Smooth muscle cell of bladder (primary cell): ENCODE results near the gene RBM48. TPM values are rescaled to one million over a fixed set of nuclear protein-coding genes. Genes with fewer than 3 reads are reported as not detected.

Experiments used
- total RNA-seq: library from RNA; depleted of rRNA; stranded (reverse); fragments of >200 nt; gene quantifications from 2 replicates; pipeline ENCODE4 v1.2.3, GENCODE V29; 2014

Gene RBM48
- total RNA-seq: 6.5 and 8.2 TPM in 2 replicates

DNA sequence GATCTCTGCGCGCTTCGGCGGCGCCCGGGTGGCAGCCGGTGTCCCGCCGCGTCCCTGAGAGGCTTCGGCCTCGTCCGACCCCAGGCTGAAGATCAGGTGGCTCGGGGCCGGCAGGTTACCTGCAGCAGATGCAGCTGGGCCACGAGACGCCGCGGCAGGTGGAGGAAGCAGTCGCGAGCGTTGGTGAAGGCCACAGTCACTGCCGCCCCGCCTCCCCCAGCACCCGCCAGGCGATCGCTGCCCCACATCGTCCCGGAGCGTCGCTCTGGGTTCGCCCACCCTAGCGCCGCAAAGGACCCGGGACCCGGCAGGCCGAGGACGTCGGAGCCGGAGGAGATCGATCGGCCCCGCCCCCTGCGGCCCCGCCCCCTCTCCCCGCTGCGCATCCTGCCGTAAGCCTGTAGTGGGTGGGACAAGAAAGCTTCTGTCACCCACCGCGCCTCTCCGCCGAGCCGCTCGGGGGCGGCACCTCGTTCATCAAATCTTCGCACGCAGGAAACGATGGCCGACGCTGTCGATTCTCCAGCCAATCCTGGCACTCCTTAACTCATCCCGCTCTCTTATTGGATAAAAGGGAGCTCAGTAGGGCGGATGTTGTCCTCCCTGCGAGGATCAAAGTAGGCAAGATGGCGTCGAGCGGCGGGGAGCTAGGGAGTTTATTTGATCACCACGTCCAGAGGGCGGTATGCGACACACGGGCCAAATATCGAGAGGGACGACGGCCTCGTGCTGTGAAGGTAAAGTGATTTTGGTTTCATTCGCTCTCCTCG, at the start of gene RBM48, which contains the start of gene PEX1:
Gene RBM48 (plus strand): TSS at position 608 of the 770 bp plus-strand sequence. CDS start 19 bp downstream, at position 627.
Gene PEX1 (minus strand): TSS at position 333 of the 770 bp plus-strand sequence. CDS start 85 bp downstream, at position 248.

Other genes with a start within 250 kb of the RBM48 start
- 20.3 and 24.5 TPM in 2 replicates for gene GATAD1, start 81.3 kb upstream of the RBM48 start, total RNA-seq
- 0.09 TPM in 1 of 2 replicates, not detected in the other for gene ERVW-1, start 50.8 kb upstream of the RBM48 start, total RNA-seq
- gene PEX1, start 275 bp upstream of the RBM48 start, total RNA-seq: 15.6 and 22.0 TPM in 2 replicates
- 10.7 and 13.6 TPM in 2 replicates for gene FAM133B, start 61.6 kb downstream of the RBM48 start, total RNA-seq